ENCODE results near the gene SH3PXD2A. TPM values are rescaled to one million over a fixed set of nuclear protein-coding genes. Genes with fewer than 3 reads are reported as not detected.

Gene SH3PXD2A
- polyA plus RNA-seq, 1 experiment, result 50.2 TPM

GRCh38 chr10:103840740-103841070 lies 14.7 kb downstream of the SH3PXD2A start:
- no peaks in the 10 kb centered on the region for H3K36me3 ChIP-seq (ENCODE audit: control insufficient read depth, insufficient read depth, low read length)
- TF ChIP-seq CTCF (IDR thresholded peaks at IDR 0.05; ENCODE audit: insufficient read depth, low read depth, low read length), result no peak
- DNase-seq (ENCODE audit: low read depth), result no peak
- CTCF ChIA-PET, result no interaction called here
- POLR2A ChIA-PET, result no interaction called here
- H3K4me3 ChIP-seq (ENCODE audit: low read depth, low read length), result no peak overlapping the region
- H3K27me3 ChIP-seq (ENCODE audit: control insufficient read depth, insufficient read depth, low read length), result no peaks in the 10 kb centered on the region

- no peak overlapping the region for H3K4me3 ChIP-seq (ENCODE audit: low read depth, low read length)
- ChIA-PET POLR2A (no interaction called here), CTCF (interaction anchor here (1.7 to 2.0 kb wide), 2 partner anchors 12 to 127 kb away, joined by 5 to 7 read pairs; no protein-coding TSS in a partner anchor)
- DNase-seq (ENCODE audit: low read depth), result no peak
- H3K27me3 ChIP-seq (ENCODE audit: control insufficient read depth, insufficient read depth, low read length), result no peaks in the 10 kb centered on the region
- H3K36me3 ChIP-seq (ENCODE audit: control insufficient read depth, insufficient read depth, low read length), result no peaks in the 10 kb centered on the region
- TF ChIP-seq CTCF (IDR thresholded peaks at IDR 0.05; ENCODE audit: insufficient read depth, low read depth, low read length), result no peak
Measured at GRCh38 chr10:103839872-103840739, 15.3 kb downstream of the SH3PXD2A start.

GRCh38 chr10:103839519-103839871 lies 15.9 kb downstream of the SH3PXD2A start:
- no peak overlapping the region for H3K4me3 ChIP-seq (ENCODE audit: low read depth, low read length)
- ChIA-PET CTCF (interaction anchor here (1.7 to 2.0 kb wide), 2 partner anchors 11 to 126 kb away, joined by 5 to 7 read pairs; no protein-coding TSS in a partner anchor), POLR2A (no interaction called here)
- no peaks in the 10 kb centered on the region for H3K36me3 ChIP-seq (ENCODE audit: control insufficient read depth, insufficient read depth, low read length)
- TF ChIP-seq CTCF (IDR thresholded peaks at IDR 0.05; ENCODE audit: insufficient read depth, low read depth, low read length), result no peak
- no peak for DNase-seq (ENCODE audit: low read depth)
- no peaks in the 10 kb centered on the region for H3K27me3 ChIP-seq (ENCODE audit: control insufficient read depth, insufficient read depth, low read length)

GRCh38 chr10:103838862-103839518 lies 16.4 kb downstream of the SH3PXD2A start:
- DNase-seq (ENCODE audit: low read depth), result no peak
- Histone ChIP-seq H3K27me3 (ENCODE audit: control insufficient read depth, insufficient read depth, low read length) (no peaks in the 10 kb centered on the region), H3K36me3 (ENCODE audit: control insufficient read depth, insufficient read depth, low read length) (no peaks in the 10 kb centered on the region), H3K4me3 (ENCODE audit: low read depth, low read length) (no peak overlapping the region)
- ChIA-PET CTCF (interaction anchor here (1.7 to 2.0 kb wide), 2 partner anchors 11 to 126 kb away, joined by 5 to 7 read pairs; no protein-coding TSS in a partner anchor), POLR2A (no interaction called here)
- no peak for TF ChIP-seq CTCF (IDR thresholded peaks at IDR 0.05; ENCODE audit: insufficient read depth, low read depth, low read length)

- no peak for TF ChIP-seq CTCF (IDR thresholded peaks at IDR 0.05; ENCODE audit: insufficient read depth, low read depth, low read length)
- ChIA-PET CTCF (interaction anchor here (0.7 to 2.0 kb wide), 4 partner anchors 10 to 125 kb away, joined by 3 to 7 read pairs (median 4); no protein-coding TSS in a partner anchor), POLR2A (no interaction called here)
Measured at GRCh38 chr10:103838070-103838395, 17.3 kb downstream of the SH3PXD2A start.

More at GRCh38 chr10:103838070-103838395, 17.3 kb downstream of the SH3PXD2A start:
- no peak for DNase-seq (ENCODE audit: low read depth)
- no peaks in the 10 kb centered on the region for H3K36me3 ChIP-seq (ENCODE audit: control insufficient read depth, insufficient read depth, low read length)
- no peak overlapping the region for H3K4me3 ChIP-seq (ENCODE audit: low read depth, low read length)
- no peaks in the 10 kb centered on the region for H3K27me3 ChIP-seq (ENCODE audit: control insufficient read depth, insufficient read depth, low read length)

All from BJ (cell line).